Vagina (tissue), 2 donors: ENCODE results near the gene SOX9.

Experiments used
- CTCF ChIP-seq, 3 experiments: fragments of 450-650 bp in 2 of 3; fragments of 200-600 bp in 1 of 3; sonication (generic) in 1 of 3; IDR thresholded peaks; one replicate each; pipeline ENCODE4 v1.5.1; 2017 to 2019; ENCODE audit warnings: antibody characterized with exemption in 3 of 3, mild to moderate bottlenecking in 2 of 3, moderate library complexity in 2 of 3
- POLR2AphosphoS5 ChIP-seq, 2 donors: sonication (generic); formaldehyde crosslinking; IDR thresholded peaks; one replicate each; pipeline ENCODE4 v1.9.0; 2017; ENCODE audit warnings: antibody characterized with exemption in 2 of 2, mild to moderate bottlenecking in 2 of 2, low read depth in 1 of 2; ENCODE audit not compliant: insufficient read depth in 1 of 2

GRCh38 chr17:72104164-72104862 lies 16.5 kb upstream of the SOX9 start:
- TF ChIP-seq CTCF (IDR thresholded peaks at IDR 0.05) (no peak), POLR2AphosphoS5 (IDR thresholded peaks at IDR 0.05; ENCODE audit: insufficient read depth in 1 of 2, low read depth in 1 of 2) (no peak)
